KOPT-K1 (cell line): ENCODE results near the gene AP5Z1.
"Not testable (repeated sequence)": the region's sequence is repeated elsewhere in the genome, so short reads cannot be mapped to it uniquely, and the experiment has no call there.

ENCODE experiments used
- H3K27ac ChIP-seq: fragments of 200-600 bp; sonication (generic); 2 replicates; pipeline ENCODE4 v1.5.1; 2016; ENCODE audit warnings: antibody characterized with exemption, mild to moderate bottlenecking, low read depth, low read length; ENCODE audit not compliant: poor library complexity, severe bottlenecking
- H3K36me3 ChIP-seq: fragments of 200-600 bp; sonication (generic); 2 replicates; pipeline ENCODE4 v1.5.1; 2017; ENCODE audit warnings: antibody characterized with exemption, mild to moderate bottlenecking, low read length, moderate library complexity; ENCODE audit not compliant: insufficient read depth
- H3K9me3 ChIP-seq: fragments of 200-600 bp; sonication (generic); 2 replicates; pipeline ENCODE4 v1.5.1; 2017; ENCODE audit warnings: antibody characterized with exemption, low read length, mild to moderate bottlenecking; ENCODE audit not compliant: insufficient read depth, poor library complexity, severe bottlenecking

AP5Z1 gene

DNA sequence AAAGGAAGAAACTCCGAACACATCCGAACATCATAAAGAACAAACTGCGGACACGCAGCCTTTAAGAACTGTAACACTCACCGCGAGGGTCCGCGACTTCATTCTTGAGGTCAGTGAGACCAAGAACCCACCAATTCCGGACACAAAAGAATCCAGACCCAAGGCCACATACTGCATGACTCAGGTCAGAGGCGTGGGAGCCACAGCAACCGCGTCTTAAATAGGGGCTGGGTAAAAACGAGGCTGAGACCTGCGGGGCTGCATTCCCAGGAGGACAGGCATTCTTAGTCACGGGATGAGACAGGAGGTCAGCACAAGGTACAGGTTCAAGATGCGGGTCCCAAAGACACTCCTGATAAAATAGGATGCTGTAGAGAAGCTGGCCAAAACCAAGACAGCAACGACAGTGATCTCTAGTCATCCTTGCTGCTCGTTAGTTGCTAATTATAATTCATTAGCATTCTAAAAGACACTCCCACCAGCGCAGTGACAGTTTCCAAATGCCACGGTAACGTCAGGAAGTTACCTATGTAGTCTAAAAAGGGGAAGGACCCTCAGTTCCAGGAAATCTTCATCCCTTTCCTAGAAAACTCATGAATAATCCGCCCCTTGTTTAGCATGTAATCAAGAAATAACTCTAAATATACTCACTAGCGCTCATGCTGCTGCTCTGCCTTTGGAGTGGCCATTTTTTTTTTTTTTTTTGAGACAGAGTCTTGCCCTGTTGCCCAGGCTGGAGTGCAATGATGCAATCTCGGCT is 19.3 kb downstream of the AP5Z1 start:
- no peaks in the 10 kb centered on the region for H3K9me3 ChIP-seq
- no peak overlapping the region for H3K27ac ChIP-seq
- H3K36me3 ChIP-seq, result peaks cover 38% of the 10 kb centered on the region

DNA sequence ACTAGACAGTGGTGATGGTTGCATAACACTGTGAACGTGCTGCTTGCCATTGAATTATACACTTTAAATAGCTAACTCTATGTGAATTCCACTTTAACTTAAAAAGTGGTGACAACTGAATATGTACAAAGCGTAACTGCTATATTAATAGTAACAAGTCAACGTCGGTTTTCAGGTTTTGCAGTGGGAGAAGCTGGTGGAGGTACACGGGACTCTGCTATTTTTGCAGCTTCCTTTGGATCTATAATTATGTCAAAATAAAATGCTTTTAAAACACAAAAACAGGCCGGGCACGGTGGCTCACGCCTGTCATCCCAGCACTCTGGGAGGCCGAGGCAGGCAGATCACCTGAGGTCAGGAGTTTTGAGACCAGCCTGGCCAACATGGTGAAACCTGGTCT is 21.0 kb downstream of the AP5Z1 start:
- Histone ChIP-seq H3K36me3 (peaks cover 22% of the 10 kb centered on the region), H3K27ac (no peak overlapping the region), H3K9me3 (no peaks in the 10 kb centered on the region)

DNA sequence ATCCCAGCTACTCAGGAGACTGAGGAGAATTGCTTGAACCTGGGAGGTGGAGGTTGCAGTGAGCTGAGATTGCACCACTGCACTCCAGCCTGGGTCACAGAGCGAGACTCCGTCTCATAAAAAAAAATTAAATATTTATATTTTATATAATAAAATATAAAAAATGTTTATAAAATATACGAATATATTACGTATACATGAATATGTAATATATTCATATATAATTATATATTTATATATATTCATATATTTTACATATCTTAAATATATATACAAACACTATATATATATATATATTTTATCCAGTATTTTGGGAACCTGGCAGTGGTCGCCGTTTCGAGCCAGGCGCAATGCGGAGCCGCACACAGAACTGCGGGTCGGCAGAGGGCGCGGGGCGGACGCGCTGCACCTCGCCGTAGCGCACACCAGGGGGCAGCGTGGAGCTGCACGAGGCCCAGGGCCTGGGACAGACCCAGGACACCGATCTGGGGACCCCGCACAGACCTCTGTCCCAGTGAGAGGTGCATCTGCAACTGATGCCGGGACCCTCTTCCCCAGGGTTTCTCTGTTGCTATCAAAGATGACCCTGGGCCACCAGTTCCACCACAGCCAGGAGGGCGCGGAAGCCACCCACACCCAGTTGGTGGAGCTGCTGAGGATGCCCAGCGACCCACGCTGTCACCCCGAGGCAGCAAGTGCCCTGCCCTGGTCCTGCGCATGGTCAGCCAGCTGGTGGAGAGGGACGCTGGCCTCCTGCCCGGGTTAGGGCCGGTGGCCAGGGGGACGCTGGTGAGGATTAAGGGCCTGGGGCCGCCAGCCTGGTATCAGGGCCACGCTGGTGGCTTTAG is 22.7 kb downstream of the AP5Z1 start:
- Histone ChIP-seq H3K27ac (no peak overlapping the region), H3K9me3 (no peaks in the 10 kb centered on the region), H3K36me3 (peaks cover 5% of the 10 kb centered on the region; the same call in 1 of the 2 replicates)

DNA sequence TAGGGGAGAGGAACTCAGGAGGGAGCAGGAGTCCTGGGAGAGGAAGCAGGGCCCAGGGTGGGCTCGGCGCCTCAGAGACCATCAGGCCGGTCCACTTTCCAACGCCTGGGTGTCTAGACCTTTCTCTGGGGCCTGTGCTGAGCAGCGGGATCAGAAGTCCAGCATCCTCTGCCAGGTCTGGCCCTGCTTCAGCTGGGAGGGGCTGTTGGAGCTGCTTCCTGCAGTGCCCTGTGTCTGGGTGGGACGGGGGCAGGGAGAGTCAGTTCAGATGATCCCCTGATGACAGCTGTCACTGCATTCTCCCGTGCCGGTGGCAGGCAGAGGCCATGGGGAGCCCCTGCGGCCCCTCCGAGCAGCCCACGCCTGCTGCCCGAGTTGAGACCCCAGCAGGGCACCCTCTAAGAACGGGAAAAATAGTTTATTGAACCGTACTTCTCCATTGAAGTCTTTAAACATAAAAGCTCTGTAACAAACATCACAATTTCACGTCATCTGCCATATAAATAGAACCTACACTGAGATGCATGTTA is 23.3 kb downstream of the AP5Z1 start:
- H3K27ac ChIP-seq, result no peak overlapping the region
- H3K36me3 ChIP-seq, result peaks cover 5% of the 10 kb centered on the region; the same call in 1 of the 2 replicates
- no peaks in the 10 kb centered on the region for H3K9me3 ChIP-seq

DNA sequence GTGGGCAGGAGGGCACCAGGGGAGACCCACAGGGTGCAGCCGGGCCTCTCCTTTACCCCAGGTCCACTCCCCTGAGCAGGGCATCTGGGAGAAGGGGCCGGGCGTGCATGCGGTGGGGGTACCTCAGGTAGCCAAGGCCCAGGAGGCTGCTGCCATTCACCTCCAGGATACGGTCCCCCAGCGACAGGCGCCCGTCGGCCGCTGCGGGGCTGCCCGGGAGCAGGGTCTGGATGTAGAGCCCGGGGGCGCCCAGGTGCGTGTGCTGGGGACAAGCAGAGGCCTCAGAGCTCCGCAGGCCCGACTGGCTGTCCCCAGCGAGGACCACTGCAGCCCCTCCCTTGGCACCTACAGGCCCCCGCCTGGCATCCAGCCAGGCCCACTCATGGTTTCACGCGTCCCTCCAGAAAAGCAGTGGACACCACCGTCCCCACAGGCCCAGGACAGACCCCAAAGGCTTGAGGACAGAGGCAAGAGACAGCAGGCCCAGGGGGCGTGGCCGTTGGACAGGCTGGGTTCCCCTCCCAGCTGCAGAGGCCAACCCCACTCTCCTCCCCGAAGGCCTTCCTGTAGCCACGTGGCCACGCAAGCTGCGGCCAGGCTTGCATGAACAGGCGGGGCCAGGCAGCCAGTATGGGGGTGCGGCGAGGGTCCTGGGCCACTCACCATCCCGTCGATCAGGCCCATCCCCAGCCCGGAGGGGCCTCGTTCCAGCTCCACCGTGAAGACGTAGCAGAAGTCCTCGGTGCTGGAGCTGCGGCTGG is 24.3 kb downstream of the AP5Z1 start:
- peaks cover 2% of the 10 kb centered on the region; the same call in 1 of the 2 replicates for H3K36me3 ChIP-seq
- H3K27ac ChIP-seq, result no peak overlapping the region
- H3K9me3 ChIP-seq, result no peaks in the 10 kb centered on the region

DNA sequence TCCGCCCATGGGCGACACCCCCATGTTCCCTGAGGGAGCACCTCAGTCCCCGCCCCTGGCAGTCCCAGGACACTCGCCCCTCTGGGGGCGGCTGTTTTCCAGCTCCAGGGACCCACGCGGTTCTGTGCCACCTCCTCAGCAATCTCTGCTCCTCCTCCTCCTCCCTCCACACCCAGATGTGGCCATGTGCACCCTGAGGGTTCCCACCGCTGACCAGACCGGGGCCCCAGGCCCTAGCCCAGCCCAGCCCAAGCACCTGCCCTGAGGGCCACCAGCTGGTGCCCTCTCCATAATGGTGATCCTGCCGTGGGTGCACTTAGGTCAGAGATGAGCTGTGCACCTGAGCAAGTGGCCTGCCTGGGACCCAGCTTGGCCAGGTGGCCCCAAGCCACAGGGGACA is 25.1 kb downstream of the AP5Z1 start:
- no peaks in the 10 kb centered on the region for H3K36me3 ChIP-seq
- no peak overlapping the region for H3K27ac ChIP-seq
- H3K9me3 ChIP-seq, result no peaks in the 10 kb centered on the region

DNA sequence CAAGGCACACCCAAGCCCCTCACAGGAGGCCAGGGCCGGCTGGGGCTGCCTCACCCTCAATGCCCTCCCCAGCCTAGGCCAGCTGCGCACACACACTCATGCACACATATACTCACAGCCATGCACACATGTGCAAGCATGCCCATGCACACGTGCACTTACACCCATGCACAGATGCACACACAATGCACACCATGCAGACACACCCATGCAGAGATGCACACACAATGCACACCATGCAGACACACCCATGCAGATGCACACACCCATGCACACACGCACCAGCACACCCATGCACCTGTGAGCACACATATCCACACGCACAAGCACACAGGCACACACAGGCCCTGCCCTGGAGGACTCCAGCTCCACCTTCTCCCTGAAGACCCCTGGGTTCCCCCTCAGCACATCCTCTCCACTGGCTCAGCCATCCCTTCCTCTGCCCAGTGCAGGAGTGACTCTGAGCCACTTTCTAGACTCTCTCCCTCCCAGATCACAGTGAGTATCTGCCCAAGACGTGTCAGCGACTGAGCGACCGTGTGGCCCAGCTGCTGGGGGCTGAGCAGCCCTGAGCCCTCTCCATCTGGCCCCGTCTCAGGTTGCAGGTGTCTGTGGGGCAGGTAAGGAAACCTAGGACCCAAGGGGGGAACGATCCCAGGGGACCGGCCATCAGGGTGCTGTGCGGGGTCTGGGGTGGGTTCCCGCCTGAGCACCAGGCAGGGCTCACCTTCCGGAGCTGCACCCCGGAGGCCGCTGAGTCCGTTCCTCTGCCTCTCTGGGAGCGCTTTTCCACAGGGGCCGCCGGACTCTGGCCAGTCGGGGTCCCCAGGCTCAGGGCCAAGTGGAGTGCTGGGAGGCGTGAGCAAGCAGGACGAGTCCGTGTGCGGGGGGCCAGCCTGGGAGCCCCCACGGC is 25.8 kb downstream of the AP5Z1 start:
- no peaks in the 10 kb centered on the region for H3K36me3 ChIP-seq
- H3K9me3 ChIP-seq, result no peaks in the 10 kb centered on the region
- H3K27ac ChIP-seq, result no peak overlapping the region

DNA sequence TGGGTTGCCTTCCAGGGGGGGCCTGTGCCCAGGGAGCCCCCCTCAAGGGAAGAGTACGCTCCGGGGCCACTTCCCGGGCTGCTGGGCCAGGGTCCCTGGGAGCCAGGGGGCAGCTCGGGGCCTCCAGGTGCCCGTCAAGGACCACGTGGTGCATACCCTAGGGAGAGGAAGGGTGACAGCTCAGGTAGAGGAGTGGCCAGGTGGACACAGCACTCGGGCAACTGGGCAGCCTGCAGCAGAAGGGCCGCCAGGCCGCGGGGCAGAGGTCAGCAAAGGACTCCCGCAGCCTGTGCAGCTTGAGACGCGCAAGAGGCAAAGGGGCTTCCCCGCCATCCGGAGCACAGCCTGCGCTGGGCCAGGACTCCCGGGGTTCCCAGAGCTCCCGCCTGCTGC is 26.4 kb downstream of the AP5Z1 start:
- no peaks in the 10 kb centered on the region for H3K9me3 ChIP-seq
- H3K27ac ChIP-seq, result no peak overlapping the region

DNA sequence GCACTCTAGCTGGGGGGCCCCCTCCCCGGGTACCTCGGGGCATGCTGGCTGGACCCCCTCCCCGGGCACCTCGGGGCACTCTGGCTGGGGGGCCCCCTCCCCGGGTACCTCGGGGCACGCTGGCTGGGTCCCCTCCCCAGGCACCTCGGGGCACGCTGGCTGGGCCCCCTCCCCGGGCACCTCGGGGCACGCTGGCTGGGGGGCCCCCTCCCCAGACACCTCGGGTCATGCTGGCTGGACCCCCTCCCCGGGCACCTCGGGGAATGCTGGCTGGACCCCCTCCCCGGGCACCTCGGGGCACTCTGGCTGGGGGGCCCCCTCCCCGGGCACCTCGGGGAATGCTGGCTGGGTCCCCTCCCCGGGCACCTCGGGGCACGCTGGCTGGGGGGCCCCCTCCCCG is 27.2 kb downstream of the AP5Z1 start:
- not testable (repeated sequence) for H3K27ac ChIP-seq

More for the DNA sequence above, 26.4 kb downstream of the AP5Z1 start:
- H3K36me3 ChIP-seq, result no peaks in the 10 kb centered on the region

DNA sequence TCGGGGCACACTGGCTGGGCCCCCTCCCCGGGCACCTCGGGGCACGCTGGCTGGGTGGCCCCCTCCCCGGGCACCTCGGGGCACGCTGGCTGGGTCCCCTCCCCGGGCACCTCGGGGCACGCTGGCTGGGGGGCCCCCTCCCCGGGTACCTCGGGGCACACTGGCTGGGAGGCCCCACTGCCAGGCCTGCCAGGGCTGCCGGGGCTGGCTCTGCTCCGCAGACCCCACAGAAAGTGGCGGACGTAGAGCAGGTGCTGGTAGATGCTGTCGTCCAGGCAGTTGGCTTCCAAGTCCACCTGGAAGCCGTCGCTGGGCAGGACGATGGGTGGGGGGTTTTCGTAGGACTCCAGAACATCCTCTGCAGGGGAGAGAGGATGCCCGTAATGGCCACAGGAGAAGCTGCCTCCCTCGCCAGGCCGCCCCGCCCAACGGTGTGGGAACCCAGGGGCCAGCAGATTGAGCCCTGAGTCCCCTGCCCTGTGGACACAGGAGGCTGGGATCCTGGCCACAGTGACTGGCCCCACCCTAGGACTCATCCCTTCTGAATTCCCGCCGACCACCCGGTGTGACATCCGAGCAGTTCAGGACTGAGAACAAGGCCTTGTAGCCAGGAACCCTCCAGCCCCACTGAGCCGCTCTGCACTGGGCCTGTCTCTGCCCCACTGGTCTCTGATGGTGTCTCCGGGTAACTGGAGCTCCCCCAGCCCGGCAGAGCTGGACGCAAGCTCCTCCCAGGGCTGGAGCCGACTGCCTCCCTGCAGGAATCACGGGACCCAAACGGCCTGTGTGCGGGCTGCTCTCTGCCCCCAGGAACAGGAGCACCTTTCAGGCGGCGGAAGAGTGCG is 28.2 kb downstream of the AP5Z1 start:
- H3K9me3 ChIP-seq, result no peaks in the 10 kb centered on the region
- H3K36me3 ChIP-seq, result no peaks in the 10 kb centered on the region

More for the DNA sequence above, 27.2 kb downstream of the AP5Z1 start:
- H3K36me3 ChIP-seq, H3K9me3 ChIP-seq: not testable (repeated sequence)

DNA sequence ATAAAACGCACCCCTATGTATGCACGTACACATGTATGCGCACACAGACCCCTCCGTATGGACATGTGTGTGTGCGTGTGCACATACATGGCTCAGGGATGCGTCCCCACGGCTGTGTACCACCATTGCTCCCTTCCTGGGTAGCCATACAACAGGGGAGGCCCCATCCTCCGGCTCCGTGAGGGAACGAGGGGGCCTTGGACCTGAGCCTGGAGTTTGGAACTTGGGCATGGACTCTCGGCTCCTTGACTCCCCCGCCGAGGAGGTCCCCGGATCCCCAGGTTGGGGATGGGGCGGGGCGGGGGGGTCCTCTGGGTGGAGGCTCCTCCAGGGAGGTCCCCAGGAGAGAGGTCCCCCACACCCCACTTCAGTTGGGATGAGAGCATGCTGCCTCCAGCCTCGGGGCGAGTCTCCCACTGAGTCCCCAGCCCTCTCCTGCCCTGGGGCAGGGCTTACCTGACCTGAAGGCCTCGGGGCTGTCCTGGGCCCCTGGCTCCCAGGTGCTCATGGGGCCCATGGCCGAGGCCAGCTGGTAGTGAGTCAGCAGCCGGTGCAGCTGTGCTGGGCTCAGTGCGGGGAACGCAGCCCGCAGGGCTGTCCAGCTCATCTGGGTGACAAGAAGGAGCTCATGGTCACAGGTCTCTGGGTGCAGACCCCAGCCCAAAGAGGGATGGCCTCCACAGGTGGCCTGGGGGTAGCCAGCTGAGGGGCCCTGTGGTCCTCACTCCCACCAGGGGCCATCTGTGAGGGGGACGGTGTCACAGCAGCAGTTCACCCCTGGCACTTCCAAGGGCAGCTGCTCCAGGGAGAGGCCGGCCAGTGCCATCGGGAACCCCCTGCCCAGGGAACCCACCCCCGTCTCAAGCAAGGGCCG is 29.9 kb downstream of the AP5Z1 start:
- no peaks in the 10 kb centered on the region for H3K36me3 ChIP-seq
- H3K9me3 ChIP-seq, result no peaks in the 10 kb centered on the region
- no peak overlapping the region for H3K27ac ChIP-seq

More for the DNA sequence above, 28.2 kb downstream of the AP5Z1 start:
- H3K27ac ChIP-seq, result no peak overlapping the region

DNA sequence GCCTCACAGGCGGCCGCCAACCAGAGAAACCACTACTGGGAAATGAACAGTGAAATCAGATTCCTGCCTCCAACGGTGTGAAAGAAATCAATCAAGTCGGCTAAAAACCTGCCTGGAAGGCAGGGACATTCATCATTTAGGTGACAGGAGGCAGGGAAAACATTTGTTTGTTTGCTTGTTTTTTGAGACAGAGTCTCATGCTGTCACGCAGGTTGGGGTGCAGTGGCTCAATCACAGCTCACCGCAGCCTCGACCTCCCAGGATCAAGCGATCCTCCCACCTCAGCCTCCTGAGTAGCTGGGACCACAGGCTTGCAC is 30.5 kb downstream of the AP5Z1 start:
- Histone ChIP-seq H3K27ac (no peak overlapping the region), H3K36me3 (no peaks in the 10 kb centered on the region), H3K9me3 (no peaks in the 10 kb centered on the region)
